Glomerular endothelial cell (primary cell): Measurements from ENCODE around the gene PAX2. TPM values are rescaled to one million over a fixed set of nuclear protein-coding genes. Genes with fewer than 3 reads are reported as not detected.
A peak's percentile ranks its signal among the peaks of the same experiment; 100 is the strongest.

Source experiments
- DNase-seq: peaks from one replicate; pipeline ENCODE4 v3.0.0-alpha.2; 2011; ENCODE audit warnings: low read depth, low spot score; ENCODE audit errors: extremely low read depth
- total RNA-seq: library from RNA; depleted of rRNA; stranded (reverse); fragments of >200 nt; gene quantifications from 2 replicates; pipeline ENCODE4 v1.2.3, GENCODE V29; 2015

Gene PAX2
- total RNA-seq, 1 donor from 2014 or later: 3.9 TPM

DNA sequence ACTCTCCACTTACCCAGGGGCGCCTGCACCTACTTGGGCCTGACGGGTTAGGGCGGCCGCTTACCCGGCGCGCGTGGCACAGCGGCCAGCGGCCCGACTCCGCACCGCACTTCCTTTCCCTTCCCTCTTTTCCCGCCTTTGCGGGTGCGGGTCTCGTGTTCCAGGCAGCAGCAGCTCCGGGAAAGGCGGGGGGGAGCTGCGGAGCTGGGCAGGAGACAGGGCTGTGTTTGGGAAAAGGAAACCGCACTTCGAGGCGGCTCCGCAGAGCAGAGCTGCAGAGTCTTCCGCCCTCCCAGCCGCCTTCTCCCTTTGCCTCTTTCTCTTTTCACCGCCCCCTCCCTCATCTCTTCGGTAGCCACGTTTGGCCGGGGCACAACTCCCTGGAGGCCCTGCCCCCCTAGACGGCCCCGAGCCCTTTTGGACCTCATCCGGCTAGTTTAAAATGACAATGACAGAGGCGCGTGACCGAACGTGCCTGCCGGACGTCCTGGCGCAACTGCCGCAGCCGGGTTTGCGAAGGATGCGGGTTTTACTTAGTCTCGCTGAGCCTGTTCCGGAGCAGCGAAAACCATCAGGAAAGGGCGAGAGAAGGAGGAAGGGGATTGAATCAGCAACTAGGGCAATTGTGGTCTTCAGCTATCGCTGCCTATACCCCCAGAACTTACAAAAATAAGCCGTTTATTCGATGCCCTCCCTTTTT, 7.9 kb upstream of the PAX2 start:
- DNase-seq: no peak

DNA sequence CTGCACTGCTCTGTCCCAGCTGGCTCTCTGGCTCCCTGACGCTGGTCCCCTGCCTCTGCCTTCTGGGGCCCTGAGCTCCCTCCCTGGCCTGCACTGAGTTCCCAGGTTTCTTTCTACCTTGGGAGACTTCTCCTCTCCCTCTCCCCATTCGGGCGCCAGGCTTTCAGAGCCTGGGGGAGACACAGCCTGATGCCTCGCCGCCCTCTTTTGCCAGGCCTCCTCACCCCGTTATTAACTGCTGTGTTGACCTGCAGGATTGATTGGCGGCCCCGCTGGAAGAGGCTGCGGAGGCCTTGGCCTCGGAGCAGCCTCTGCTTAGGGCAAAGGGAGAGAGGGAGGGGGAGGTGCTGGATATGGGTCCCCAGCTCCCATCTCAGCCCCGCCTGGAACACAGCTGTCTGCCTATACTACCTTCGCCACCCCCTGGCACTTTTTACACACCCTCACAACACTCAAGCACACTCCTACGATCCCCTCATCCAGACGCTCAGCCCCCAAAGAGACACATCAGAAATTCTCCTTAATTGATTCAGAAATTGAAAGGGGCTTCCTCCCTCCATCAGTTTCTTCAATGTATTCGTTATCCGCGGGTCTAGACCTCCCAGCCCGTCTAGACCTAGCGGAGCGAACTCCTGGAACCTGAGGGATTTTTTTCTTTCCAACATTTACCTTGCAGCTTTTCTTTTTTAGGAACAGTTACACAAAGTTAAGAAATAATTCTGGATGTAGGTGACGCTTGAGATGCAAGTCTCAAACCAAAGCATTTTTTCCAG, 7.1 kb upstream of the PAX2 start:
- no peak for DNase-seq

DNA sequence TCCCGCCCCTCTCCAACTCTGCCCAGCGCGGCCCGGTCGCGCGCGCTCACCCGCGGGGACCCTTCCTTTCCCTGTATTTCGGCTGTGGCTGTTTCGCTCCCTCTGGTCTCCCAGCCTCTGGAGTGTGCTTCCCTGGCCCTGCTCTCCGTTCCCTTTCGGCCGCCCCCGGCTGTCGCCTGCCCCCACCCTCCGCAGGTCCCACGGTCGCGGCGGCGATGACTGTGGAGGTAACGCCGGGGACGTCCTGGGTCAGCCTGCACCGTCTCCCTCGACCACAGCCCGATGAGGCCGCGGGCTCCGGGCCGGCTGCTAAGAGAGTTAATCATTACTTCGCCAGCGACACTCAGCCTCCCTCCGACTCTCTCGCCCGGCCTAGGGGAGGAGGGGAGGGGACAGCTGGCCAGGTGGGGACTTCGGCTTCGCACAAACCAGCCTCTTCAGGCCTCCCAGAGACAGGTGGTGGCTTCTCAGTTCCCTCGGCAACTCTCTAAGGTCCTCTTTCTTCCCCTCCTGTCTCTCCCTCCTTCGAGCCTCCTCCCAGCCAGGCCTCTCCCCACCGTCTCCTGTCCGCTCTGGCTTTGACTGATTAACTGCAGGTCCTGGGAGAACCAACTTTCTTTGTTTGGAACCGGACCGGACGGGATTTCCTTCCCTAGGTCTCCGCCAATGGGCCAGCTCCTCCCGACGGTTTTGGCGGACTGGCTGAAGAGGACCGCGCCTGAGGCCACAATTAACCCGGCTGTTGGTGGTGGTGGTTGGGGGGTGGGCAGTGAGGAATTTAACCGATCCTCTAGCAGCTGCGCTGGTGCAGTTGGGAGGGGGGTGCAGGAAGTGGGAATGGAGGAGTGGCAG, 5.6 kb upstream of the PAX2 start:
- DNase-seq: no peak

DNA sequence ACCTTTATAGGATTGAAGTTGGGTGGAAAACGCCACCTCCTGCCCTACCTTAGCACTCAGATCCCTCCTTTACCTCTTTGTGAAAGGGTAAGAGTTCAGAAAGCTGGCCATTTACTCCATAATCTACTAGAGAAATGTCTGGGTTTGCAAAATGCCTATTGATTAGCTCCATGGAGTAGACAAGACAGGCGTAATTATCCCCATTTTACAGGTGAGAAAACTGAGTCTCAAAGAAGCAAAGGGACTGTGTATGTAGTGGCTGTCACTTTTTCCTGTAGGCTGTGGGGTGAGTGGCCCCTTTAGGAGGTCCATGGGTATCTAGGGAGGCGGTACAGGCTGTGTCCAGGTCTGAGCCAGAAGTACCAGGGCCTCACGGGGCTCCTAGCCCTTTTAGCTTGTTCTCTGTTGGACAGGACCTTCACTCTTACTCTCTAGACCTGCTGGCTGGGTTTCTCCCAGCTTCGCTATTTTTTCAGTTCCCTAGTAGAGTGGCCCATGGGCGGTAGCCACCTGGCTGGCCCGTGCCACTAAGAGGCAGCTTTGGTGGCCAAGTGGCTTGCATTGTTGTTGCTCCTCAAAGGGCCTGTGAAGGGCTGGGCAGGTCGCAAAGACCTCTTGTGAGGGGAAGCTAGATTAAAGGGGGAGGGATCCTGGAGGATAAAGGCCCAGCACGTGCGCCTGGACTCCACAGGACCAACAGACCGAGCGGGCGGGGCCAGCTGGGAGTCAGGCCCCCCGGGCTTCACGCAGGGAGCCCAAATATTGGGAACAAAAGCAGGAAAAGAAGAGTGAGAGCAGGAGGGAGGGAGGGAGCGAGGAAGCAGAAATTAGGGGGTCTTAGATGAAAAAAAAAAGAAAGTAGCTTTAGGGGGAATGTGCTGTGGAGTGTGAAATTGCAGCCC, 4.7 kb upstream of the PAX2 start:
- no peak for DNase-seq

DNA sequence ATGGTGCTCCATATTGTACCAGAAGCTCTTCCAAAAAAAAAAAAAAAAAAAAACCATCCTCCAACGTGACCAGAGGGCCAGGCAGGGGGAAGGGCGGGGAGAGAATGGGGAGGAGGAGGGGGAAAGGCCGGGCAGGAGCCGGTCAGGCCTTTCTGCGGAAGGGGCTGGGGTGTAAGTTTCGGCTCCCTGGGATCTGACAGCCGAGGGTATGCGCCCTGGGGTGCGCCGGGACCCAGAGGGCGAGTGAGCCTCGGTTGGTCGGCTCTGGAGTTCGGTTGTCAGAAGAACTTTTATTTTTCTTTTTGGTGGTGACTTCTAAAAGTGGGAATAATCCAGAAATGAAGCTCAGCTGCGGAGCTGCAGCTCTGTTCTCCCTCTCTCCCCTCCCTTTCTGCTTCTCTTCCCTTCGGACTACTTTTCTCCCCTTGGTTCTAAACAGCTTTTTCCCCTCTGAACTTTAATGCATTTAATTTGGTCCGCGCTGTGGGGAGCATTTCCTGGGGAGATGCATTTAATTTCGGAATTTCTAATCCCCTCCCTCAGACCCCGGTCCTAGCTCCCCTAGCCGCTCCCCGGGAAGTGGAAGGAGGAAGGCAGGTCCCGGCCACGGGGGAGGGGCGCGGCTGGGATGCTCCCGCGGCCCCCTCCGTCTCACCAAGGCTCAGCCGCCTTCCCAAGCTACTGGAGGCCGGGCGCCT, 3.9 kb upstream of the PAX2 start:
- DNase-seq: no peak

DNA sequence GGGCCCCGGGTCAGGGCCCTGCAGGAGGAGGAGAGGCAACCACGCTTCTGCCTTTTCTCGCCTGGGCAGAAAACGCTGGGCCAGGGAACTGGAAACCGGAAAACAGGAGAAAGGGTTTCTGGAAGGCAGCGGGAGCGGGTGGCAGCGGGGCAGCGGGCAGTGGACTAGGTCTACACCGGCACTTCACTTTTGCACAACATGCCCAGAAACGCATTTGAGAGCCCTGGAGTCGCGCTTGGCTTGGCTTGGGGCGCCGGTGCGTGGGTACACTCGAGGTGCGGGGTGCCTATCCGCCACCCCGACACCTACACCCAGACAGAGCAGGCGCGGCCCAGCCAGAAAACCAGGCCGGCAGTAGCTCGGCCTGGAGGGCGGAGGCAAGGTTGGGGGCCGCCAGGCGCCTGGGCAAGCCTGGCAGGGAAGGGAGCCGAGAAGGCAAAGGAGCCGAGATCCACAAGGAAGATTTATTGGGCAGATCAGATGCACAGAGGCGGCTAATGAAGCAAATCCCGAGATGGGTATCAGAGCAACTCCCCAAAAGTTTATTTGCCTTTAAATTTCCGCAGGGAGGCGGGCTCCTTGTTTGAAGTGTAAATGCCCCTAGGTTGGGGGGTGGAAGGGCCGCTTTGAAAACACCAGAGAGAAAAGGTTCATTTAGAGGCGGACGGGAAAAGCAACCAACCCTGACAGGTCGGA, 3.2 kb upstream of the PAX2 start:
- no peak for DNase-seq

DNA sequence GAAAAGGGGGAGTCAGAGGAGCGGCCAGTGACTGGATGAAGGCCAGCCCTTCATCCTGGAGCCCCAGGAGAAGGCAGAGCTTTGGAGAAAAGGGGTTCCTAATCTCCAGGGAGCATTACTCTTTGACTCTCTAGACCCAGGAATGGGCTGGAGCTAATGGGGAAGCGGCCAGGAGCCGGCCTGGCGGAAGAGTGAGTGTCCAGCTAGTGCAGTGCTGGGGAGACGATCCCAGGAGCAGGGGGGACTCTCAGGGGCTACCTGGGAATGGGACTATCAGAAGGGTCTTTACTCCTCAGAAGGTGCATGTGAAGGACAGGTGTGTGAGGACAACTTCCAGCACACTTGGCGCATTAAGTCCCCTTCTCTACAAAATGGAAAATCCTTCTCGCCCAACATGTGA, 2.4 kb upstream of the PAX2 start:
- no peak for DNase-seq

DNA sequence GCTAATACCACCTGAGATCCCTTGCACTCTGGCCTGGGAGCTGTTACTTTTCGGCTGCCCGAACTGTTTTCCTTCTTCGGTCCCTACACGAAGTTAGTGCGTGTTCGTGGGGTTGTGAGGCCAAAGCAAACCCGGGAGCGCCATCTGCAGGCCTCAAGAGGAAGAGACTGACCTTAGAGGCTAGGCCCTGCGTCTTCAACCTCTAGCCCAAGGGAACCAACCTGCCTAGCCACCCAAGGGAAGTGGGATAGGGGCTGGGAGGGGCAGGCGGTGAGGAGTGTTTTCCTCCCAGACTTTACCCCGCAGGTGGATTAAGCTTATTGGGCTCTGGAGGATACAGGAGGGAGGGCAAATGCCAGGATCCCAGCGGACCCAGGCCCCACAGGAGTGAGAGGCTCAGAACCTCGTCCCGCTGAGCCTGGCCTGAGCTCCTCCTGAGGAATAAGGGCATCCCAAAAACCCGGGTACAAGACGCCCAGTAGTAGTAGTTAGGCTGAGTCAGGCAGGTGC, 1.7 kb upstream of the PAX2 start:
- DNase-seq: peak; percentile 25

DNA sequence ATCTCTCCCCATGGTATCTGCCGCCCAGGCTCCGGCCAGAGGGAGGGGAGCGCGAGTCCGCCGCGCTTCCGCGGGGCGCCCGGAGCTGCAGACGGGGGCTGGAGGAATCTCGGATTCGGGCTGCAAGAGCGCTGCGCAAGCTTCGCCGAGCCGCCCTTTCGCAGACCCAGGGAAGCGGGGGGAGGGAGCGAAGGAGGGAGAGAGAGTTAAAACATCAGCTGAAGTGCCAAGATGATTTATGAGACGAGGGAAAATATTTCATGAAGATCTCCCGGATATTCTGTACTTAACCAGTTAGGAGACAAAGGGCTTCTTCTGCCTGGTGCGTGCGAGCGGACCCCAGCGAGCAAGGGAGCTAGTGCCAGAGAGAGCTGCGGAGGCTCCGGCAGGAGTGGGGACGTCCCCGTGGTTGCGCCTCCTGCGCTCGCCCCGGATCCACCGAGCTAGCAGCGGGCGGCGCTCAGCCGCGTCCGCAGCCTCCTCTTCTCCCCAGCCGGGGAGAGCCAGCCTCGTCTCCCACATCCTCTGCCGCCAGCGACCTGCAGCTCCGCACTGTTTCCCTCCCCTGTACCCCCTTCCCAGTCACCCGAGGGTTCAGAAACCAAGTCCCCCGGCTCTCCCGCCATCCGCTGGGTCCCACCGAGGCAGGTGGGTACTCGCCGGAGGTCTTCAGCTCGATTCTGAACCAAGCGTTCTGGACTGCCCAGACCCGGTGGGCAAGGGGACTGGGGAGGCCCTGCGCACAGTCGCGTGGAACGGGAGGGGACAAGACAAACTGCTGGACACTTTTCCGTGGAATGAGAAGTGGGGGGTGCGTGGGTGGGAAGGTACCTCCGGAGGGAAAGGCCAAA, 1.0 kb upstream of the PAX2 start:
- DNase-seq: no peak

DNA sequence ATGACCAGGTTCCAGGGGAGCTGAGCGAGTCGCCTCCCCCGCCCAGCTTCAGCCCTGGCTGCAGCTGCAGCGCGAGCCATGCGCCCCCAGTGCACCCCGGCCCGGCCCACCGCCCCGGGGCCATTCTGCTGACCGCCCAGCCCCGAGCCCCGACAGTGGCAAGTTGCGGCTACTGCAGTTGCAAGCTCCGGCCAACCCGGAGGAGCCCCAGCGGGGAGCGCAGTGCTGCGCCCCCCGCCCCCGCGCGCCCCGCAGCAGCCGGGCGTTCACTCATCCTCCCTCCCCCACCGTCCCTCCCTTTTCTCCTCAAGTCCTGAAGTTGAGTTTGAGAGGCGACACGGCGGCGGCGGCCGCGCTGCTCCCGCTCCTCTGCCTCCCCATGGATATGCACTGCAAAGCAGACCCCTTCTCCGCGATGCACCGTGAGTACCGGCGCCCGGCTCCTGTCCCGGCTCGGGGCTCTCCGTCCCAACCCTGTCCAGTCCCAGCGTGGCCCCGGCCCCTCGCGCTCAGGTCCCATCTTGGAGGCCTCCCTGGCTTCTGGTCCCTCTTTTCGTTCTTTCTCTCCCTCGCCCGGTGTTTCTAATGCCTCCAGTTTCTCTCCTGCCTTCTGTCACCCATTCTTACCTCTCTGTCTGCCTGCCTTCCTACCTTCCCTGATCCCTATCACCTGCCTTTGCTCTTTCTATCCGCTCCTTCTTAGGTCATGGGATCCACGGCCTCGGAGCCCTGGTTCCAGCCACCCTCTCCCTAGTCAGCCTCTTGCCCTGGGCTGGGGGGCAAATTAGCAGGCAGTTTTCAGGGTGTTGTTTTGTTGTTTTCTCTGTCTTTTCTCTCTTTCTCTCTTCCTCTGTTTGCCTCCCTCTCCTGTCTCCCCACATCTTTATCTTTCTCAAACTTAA, 751 bp downstream of the PAX2 start:
- no peak for DNase-seq

DNA sequence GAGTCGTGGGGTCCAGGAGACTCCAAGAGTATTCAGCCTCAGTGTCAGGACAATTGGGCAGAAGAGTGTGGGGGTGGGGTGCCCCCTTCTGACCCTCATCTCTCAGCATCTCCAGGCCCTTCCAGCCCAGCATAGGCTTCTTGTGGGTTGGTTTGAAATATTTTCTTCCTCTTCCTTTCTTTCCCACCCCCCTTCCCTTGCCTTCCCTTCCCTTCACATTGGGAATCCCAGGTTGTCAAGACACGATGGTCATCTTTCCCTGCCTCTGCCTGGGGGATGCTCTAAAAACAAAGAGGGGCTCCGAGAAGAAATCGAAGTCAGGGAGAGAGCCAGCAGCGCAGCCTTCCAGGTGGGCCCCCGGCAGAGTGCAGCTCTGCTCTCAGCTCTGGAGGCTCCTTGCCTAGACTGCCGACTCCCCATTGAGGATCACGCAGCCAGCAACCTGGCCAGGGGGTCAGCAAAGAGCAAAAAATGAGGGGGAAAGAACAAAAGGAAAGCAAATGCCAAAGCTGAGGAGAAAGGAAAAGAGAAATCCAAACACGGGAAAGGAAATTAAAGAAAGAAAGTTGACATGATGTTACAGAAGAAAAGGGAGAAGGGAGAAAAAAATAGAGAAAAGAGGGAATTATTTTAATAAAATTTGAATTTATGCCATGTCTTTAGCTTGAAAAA, 1.5 kb downstream of the PAX2 start:
- no peak for DNase-seq

DNA sequence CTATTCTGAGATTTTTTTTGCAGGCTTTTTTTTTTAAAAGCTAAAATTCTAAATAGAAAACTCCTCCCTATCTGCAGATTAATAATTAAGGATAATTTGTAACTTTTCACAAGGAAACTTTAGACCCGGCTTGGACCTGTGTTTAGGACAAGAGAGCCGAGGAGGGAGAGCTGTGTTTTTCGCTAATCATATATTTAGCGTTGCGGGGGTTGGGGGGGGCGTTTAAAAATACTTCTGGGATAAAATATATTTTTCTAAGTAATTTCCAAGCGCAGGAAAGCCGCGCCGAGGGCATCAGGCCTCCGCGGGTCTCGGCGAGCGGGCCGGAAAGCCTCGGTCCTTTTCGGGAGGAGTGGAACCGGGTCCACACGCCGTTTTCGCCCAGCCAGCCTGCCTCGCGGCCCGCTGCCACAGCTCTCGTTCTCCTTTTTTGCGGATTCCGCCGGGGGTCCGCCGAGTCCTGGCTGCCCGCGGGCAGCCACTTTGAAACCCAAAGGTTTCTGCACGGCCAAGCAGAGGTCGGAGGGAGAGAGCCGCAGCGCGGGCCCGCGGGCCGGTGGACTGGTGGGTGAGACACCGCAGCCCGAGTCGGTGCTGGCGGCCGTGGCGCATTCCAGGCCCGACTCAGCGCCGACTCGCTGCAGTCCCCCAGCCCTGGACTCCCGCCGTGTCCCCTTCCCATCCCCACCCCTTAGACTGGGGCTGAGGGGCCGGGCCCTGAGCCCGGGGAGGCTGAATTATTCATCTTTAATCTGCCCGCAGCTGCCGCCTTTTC, 2.3 kb downstream of the PAX2 start:
- no peak for DNase-seq

DNA sequence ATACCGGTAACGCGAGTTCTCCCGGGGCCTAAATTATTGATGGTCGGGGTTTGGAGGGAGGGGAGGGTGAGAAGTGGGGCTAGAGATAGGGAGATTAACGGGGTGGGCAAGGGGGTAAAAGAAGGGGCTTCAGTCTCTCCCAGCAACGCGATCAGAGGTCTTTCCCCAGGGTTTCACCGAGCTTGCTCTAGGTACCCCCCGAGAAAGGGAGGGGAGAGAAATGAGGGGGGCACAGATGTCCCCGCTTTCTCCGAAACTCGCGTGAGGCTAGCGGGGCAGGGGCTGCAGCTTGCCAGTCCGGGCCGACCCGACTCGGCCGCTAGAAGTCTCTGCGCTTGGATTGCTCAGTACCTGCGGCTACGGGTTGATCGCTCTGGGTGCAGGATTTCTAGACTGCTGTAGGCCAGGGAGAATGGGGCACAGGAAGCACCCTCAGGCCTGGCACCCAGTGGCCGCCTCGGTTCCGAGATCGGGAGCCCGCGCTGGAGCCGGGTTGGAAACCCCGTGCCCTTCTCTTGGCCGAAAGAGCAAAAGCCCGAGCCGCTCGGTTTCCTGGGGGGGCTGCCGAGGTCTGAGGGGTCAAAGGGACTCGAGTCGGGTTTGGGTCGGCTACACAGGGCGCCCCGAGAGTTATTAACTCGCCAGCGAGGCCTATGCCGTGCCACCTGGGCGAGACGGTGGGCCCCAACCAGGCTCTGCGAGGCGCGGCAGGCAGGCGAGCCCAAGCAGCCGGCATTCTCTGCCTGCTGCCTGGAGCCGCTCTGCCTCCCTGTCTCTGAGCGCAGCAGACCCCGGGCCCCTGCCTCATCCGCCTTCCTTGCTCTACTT, 3.1 kb downstream of the PAX2 start:
- DNase-seq: no peak

DNA sequence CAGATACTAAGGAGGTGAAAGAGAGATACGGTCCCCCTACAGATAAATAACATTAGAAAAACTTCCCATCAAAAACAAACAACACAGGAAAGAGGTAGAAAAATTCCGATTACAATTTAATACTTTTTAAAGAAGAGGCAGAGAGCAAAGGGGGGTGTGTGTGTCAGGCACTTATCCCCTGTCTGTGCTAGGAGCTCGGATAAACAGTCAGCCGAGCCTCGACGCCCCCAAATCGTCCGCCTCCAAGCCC, 3.6 kb downstream of the PAX2 start:
- DNase-seq: no peak
